Natural killer cell (primary cell): Measurements from ENCODE around the gene GRIN2D. TPM values are rescaled to one million over a fixed set of nuclear protein-coding genes. Genes with fewer than 3 reads are reported as not detected.
A peak's percentile ranks its signal among the peaks of the same experiment; 100 is the strongest.

Experiments used
- ATAC-seq, 3 donors: fragments of 150-1000 bp in 2 of 3; fragments of 200-7000 bp in 1 of 3; cut with Tn5 transposase; 1 replicate in 1 of 3; 2 replicates in 2 of 3; pipeline ENCODE4 v1.10.0; 2021; ENCODE audit warnings: mild to moderate bottlenecking in 2 of 3, moderate library complexity in 2 of 3
- DNase-seq, 2 donors: peaks; one replicate each; pipeline versions ENCODE4 v3.0.0 to v3.0.0-alpha.2; 2013 to 2021; ENCODE audit warnings: mixed read lengths in 1 of 2
- H3K27ac ChIP-seq: one replicate; pipeline ENCODE4 v1.5.1; 2013; ENCODE audit warnings: mild to moderate bottlenecking, low read length
- H3K27me3 ChIP-seq: one replicate; pipeline ENCODE4 v1.6.1; 2013; ENCODE audit warnings: low read length; ENCODE audit not compliant: control insufficient read depth, insufficient read depth
- H3K36me3 ChIP-seq: one replicate; pipeline ENCODE4 v1.6.1; 2013; ENCODE audit warnings: low read length; ENCODE audit not compliant: control insufficient read depth, insufficient read depth
- H3K4me1 ChIP-seq: one replicate; pipeline ENCODE4 v1.6.1; 2013; ENCODE audit warnings: low read length; ENCODE audit not compliant: control insufficient read depth, insufficient read depth
- H3K4me3 ChIP-seq: one replicate; pipeline ENCODE4 v1.5.1; 2013; ENCODE audit warnings: low read length
- H3K9me3 ChIP-seq: one replicate; pipeline ENCODE4 v1.6.1; 2013; ENCODE audit warnings: low read length; ENCODE audit not compliant: control insufficient read depth, insufficient read depth
- H3K27ac Mint-ChIP-seq, 2 donors: one replicate each; pipeline ENCODE4 v1.8.0; 2022; ENCODE audit warnings: mild to moderate bottlenecking in 2 of 2, mixed read lengths in 2 of 2, moderate library complexity in 1 of 2
- H3K27me3 Mint-ChIP-seq, 2 donors: one replicate each; pipeline ENCODE4 v1.8.0; 2022; ENCODE audit warnings: low read depth in 2 of 2, mixed read lengths in 2 of 2
- H3K36me3 Mint-ChIP-seq: one replicate; pipeline ENCODE4 v1.8.0; 2022; ENCODE audit warnings: mixed read lengths
- H3K4me1 Mint-ChIP-seq, 2 donors: one replicate each; pipeline ENCODE4 v1.8.0; 2022; ENCODE audit warnings: mixed read lengths in 2 of 2
- H3K4me3 Mint-ChIP-seq: one replicate; pipeline ENCODE4 v1.8.0; 2022; ENCODE audit warnings: mild to moderate bottlenecking, moderate library complexity, mixed read lengths
- H3K9me3 Mint-ChIP-seq, 2 donors: one replicate each; pipeline ENCODE4 v1.8.0; 2022; ENCODE audit warnings: mixed read lengths in 2 of 2
- WGBS: methylation state at CpG from one replicate; pipeline ENCODE4 v1.1.7; 2013; ENCODE audit warnings: missing lambda C conversion rate; ENCODE audit not compliant: insufficient coverage; 5-methylcytosine and 5-hydroxymethylcytosine counted together
- intact Hi-C: fragments of 100-400 bp; cut with micrococcal nuclease; formaldehyde crosslinking; loops from one replicate; pipeline ENCODE4 v1.14.2; 2022
- total RNA-seq, 4 donors: library from RNA; stranded (reverse); fragments of 120-200 nt in 1 of 4; gene quantifications; one replicate each; pipeline versions ENCODE4 v1.2.3 to v1.2.4, GENCODE V29; 2013 to 2022
- TF ChIP-seq, protein P1 (sequence below): fragments of 200-600 bp; IDR thresholded peaks from one replicate; pipeline ENCODE4 v1.8.0; 2022; ENCODE audit warnings: antibody characterized with exemption

Gene GRIN2D
- total RNA-seq, 3 donors from 2014 or later (not counting 1 experiment from before 2014, with no cell fraction given): 0.05 to 0.28 (median 0.07) TPM

DNA sequence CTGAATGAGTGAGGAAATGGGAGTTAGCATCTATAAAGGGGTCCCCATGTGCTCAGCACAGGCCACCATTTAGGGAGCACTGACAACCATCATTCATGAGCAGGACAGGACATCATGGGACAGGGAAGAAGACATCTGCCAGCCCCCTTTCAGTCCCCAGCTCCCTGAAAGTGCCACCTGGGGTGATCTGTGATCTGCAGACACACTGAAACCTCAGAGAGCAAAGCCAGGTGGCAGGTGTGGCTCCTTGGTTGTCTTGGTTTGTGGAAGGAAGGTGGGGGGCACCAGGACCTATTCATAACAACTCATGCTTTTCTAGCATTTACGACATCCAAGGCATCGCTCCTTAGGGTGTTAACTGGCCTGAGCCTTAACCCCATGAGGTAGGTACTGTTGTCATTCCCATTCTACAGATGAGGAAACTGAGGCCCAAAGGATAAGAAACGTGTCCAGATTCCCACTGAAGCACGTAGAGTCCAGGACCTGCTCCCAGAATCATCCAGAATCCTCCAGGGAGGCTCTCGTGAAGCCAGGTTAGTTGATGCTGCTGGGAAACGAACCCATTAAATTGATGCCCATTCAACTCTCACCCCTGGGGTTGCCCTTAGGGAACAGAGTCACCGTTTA is 7.9 kb upstream of the GRIN2D start:
- Histone ChIP-seq H3K4me1 (peaks cover 7% of the 10 kb centered on the region), H3K4me3 (no peak overlapping the region), H3K9me3 (no peaks in the 10 kb centered on the region), H3K36me3 (peaks cover 34% of the 10 kb centered on the region), H3K27ac (no peak overlapping the region), H3K27me3 (no peaks in the 10 kb centered on the region)
- no peak overlapping the region for H3K4me3 Mint-ChIP-seq
- DNase-seq (no peak), ATAC-seq (no peak)
- TF ChIP-seq, protein P1, sequence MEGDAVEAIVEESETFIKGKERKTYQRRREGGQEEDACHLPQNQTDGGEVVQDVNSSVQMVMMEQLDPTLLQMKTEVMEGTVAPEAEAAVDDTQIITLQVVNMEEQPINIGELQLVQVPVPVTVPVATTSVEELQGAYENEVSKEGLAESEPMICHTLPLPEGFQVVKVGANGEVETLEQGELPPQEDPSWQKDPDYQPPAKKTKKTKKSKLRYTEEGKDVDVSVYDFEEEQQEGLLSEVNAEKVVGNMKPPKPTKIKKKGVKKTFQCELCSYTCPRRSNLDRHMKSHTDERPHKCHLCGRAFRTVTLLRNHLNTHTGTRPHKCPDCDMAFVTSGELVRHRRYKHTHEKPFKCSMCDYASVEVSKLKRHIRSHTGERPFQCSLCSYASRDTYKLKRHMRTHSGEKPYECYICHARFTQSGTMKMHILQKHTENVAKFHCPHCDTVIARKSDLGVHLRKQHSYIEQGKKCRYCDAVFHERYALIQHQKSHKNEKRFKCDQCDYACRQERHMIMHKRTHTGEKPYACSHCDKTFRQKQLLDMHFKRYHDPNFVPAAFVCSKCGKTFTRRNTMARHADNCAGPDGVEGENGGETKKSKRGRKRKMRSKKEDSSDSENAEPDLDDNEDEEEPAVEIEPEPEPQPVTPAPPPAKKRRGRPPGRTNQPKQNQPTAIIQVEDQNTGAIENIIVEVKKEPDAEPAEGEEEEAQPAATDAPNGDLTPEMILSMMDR: no peak
- no peaks in the 10 kb centered on the region for H3K9me3 Mint-ChIP-seq
- peaks cover 5 to 11% of the 10 kb centered on the region in 2 donors for H3K4me1 Mint-ChIP-seq
- intact Hi-C loops: no loop called here
- H3K27me3 Mint-ChIP-seq: no peaks in the 10 kb centered on the region
- H3K27ac Mint-ChIP-seq: peak overlapping the region in 1 of 2 donors; percentile 59
- no peaks in the 10 kb centered on the region for H3K36me3 Mint-ChIP-seq
- 95% methylated on average over 7 of the region's 7 CpGs for WGBS

GRCh38 chr19:48386981-48387380 is 6.5 kb upstream of the GRIN2D start:
- no peak for DNase-seq
- Histone ChIP-seq H3K27ac (no peak overlapping the region), H3K9me3 (no peaks in the 10 kb centered on the region), H3K4me3 (no peak overlapping the region), H3K4me1 (peaks cover 21% of the 10 kb centered on the region), H3K36me3 (peaks cover 34% of the 10 kb centered on the region), H3K27me3 (no peaks in the 10 kb centered on the region)
- 100% methylated on average over 2 of the region's 3 CpGs for WGBS
- no peaks in the 10 kb centered on the region for H3K36me3 Mint-ChIP-seq
- H3K27me3 Mint-ChIP-seq: peaks cover 0 to 4% of the 10 kb centered on the region in 2 donors
- TF ChIP-seq, protein P1: no peak
- H3K4me3 Mint-ChIP-seq: no peak overlapping the region
- no peaks in the 10 kb centered on the region for H3K9me3 Mint-ChIP-seq
- no peak for ATAC-seq
- intact Hi-C loops: no loop called here
- H3K4me1 Mint-ChIP-seq: peaks cover 13 to 24% of the 10 kb centered on the region in 2 donors
- no peak overlapping the region for H3K27ac Mint-ChIP-seq

DNA sequence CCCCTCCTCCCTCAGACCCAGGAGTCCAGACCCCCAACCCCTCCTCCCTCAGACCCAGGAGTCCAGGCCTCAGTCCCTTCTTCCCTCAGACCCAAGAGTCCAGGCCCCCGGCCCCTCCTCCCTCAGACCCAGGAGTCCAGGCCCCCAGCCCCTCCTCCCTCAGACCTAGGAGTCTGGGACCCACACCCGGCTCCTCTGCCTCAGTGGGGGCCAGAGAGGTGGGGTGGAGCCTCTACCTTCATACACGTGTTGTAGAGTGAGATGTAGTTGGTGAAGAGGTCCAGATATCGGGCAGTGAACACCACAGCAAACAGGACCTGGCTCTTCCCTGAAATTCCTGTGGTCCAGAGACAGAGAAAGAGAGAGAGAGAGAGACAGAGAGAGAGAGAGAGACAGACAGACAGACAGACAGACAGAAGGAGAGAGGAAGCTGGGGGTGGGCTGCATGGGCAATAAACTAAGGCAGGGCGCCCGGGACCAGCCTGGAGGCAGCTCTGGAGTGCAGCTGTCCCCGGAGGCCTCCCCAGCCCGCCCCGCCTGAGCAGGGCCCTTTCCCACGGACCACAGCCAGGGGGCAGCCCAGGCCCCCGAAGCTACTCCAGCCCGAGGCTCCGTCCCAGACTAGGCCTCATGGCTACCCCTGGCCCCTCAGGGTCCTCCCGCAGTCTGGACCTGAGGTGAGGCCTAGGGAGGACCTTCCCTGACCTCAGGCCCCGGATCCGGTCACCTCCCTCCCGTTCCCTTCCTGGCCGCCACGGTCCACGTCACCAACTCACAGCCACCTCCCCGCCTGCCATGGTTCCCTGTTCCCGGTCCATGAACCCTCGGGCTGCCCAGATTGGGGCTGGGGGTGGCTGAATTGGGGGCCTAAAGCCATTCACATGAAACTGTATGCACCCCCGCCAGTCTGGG is 3.0 kb upstream of the GRIN2D start:
- H3K9me3 Mint-ChIP-seq: no peaks in the 10 kb centered on the region
- Histone ChIP-seq H3K27ac (peak overlapping the region; percentile 88), H3K27me3 (peaks cover 22% of the 10 kb centered on the region), H3K9me3 (no peaks in the 10 kb centered on the region), H3K4me1 (peaks cover 46% of the 10 kb centered on the region), H3K36me3 (peaks cover 17% of the 10 kb centered on the region), H3K4me3 (peak overlapping the region; percentile 79)
- H3K27ac Mint-ChIP-seq: peak overlapping the region; percentile 84 to 85
- H3K4me1 Mint-ChIP-seq: peaks cover 13 to 44% of the 10 kb centered on the region in 2 donors
- H3K27me3 Mint-ChIP-seq: peaks cover 0 to 25% of the 10 kb centered on the region in 2 donors
- peak; percentile 72 to 81 (median 74) for ATAC-seq
- peak overlapping the region; percentile 92 for H3K4me3 Mint-ChIP-seq
- H3K36me3 Mint-ChIP-seq: no peaks in the 10 kb centered on the region
- TF ChIP-seq, protein P1: peak; percentile 53
- DNase-seq: peak; percentile 64 to 80
- intact Hi-C loops: loop anchor here (2.0 kb wide), 1 partner anchor 26 kb away; the partner anchor contains the start of gene SYNGR4
- WGBS: 5% methylated on average over 23 of the region's 24 CpGs
